C4-2B (cell line): Measurements from ENCODE around the gene CKMT2.
"Not testable (repeated sequence)": the region's sequence is repeated elsewhere in the genome, so short reads cannot be mapped to it uniquely, and the experiment has no call there.

Experiments used
- H3K27ac ChIP-seq: fragments of 450-650 bp; 2 replicates; pipeline ENCODE4 v1.5.1; 2017
- CTCF ChIP-seq: fragments of 450-650 bp; conservative IDR thresholded peaks from 2 replicates; pipeline ENCODE4 v1.5.1; 2017; ENCODE audit warnings: mild to moderate bottlenecking
- ZFX ChIP-seq: fragments of 450-650 bp; IDR thresholded peaks from 2 replicates; pipeline ENCODE4 v1.6.1; 2017

The CKMT2 gene

GRCh38 chr5:81292130-81292529, 59.0 kb downstream of the CKMT2 start:
- no peak overlapping the region for H3K27ac ChIP-seq
- no peak for TF ChIP-seq CTCF
- no peak for TF ChIP-seq ZFX

- not testable (repeated sequence) for H3K27ac ChIP-seq
Measured at GRCh38 chr5:81294021-81294420, 60.9 kb downstream of the CKMT2 start.

GRCh38 chr5:81297531-81297930, 64.4 kb downstream of the CKMT2 start:
- H3K27ac ChIP-seq: no peak overlapping the region
- no peak for TF ChIP-seq CTCF
- no peak for TF ChIP-seq ZFX

- no peak for TF ChIP-seq CTCF
- no peak for TF ChIP-seq ZFX
- peak overlapping the region; percentile 83 for H3K27ac ChIP-seq
Measured at GRCh38 chr5:81300921-81301270, 67.8 kb downstream of the CKMT2 start.

- TF ChIP-seq CTCF (peak; percentile 21), ZFX (no peak)
- H3K27ac ChIP-seq: peak within 1 kb of the TSS; percentile 83
Measured at GRCh38 chr5:81301271-81302015, 68.3 kb downstream of the CKMT2 start, which contains the start of gene ZCCHC9. Gene ZCCHC9 (plus strand): TSS chr5:81301587. CDS start chr5:81304758, 3,171 bp downstream.

- TF ChIP-seq CTCF: no peak
- TF ChIP-seq ZFX: no peak
- H3K27ac ChIP-seq: peak overlapping the region; percentile 83; the same call in 1 of the 2 replicates
Measured at GRCh38 chr5:81302596-81302995, 69.5 kb downstream of the CKMT2 start.

GRCh38 chr5:81303563-81303962, 70.4 kb downstream of the CKMT2 start:
- TF ChIP-seq ZFX (no peak), CTCF (no peak)
- H3K27ac ChIP-seq: no peak overlapping the region

- TF ChIP-seq CTCF (no peak), ZFX (no peak)
- H3K27ac ChIP-seq: no peak overlapping the region
Measured at GRCh38 chr5:81305785-81306184, 72.7 kb downstream of the CKMT2 start.
